A172 (cell line): ENCODE measurements around the gene GIT1. TPM values are rescaled to one million over a fixed set of nuclear protein-coding genes. Genes with fewer than 3 reads are reported as not detected.

Source experiments
- DNase-seq: peaks from one replicate; pipeline ENCODE4 v3.0.0-alpha.2; 2015; ENCODE audit warnings: low spot score
- total RNA-seq: library from RNA; depleted of rRNA; stranded (reverse); fragments of >200 nt; shearing (Covaris generic); gene quantifications from 2 replicates; pipeline ENCODE4 v1.2.3, GENCODE V29; 2014

The GIT1 gene
- total RNA-seq, 1 experiment from 2014 or later: 51.8 TPM

- no peak for DNase-seq
Measured at GRCh38 chr17:29615492-29616299, 26.2 kb upstream of the GIT1 start.

GRCh38 chr17:29615048-29615385, 25.6 kb upstream of the GIT1 start:
- no peak for DNase-seq

GRCh38 chr17:29614349-29615047, 25.1 kb upstream of the GIT1 start:
- no peak for DNase-seq

- no peak for DNase-seq
Measured at GRCh38 chr17:29613856-29614255, 24.4 kb upstream of the GIT1 start.

DNA sequence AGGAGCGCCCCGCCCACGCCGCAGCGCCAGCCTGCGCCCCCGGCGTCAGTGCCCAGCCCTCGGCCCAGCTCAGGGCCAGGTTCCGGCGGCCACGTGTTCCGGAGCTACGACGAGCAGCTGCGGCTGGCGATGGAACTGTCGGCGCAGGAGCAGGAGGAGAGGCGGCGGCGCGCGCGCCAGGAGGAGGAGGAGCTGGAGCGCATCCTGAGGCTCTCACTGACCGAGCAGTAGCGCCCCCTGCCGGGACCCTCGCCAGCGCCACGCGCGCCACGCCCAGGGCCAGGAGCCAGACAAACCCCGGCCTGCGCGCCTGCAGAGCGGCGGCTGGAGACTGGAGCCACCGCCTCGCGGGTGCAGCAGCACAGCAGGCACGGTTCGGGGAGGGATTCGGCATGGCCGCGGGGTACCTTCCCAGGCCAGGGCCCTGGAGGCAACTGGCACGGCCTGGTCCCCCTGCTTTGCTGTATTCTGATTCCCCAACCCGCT, 23.9 kb upstream of the GIT1 start:
- DNase-seq: no peak

- no peak for DNase-seq
Measured at GRCh38 chr17:29612404-29613280, 23.2 kb upstream of the GIT1 start.

DNA sequence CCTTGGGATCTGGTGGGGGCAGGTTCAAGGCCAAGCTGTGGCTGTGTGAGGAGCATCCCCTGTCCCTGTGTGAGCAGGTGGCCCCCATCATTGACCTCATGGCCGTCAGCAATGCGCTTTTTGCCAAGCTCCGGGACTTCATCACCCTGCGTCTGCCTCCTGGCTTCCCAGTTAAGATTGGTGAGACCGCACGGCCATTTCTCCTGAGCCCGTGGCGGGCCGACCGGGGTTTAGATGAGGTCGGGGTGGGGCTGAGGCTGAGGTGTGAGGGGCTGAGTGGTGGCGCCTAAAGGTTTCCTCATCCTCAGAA, 22.6 kb upstream of the GIT1 start:
- DNase-seq: no peak

GRCh38 chr17:29611351-29612093, 22.1 kb upstream of the GIT1 start:
- no peak for DNase-seq

DNA sequence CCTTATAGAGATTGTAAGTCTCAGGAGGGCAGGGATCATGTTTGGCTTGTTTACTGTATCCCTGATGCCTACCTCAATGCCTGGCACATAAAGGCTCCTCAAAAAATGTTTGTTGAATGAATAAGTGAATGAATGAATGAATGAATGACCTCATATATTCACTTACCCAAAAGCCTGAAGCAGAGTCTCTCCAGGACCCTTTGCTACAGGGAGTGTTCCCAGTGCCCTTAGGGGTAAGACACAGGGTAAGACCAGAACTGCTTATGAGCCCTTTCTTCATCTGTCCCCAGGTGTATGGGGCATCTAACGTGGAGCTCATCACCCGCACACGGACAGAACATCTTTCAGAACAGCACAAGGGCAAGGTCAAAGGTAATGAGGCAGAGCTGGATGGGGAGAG, 20.9 kb upstream of the GIT1 start:
- no peak for DNase-seq

DNA sequence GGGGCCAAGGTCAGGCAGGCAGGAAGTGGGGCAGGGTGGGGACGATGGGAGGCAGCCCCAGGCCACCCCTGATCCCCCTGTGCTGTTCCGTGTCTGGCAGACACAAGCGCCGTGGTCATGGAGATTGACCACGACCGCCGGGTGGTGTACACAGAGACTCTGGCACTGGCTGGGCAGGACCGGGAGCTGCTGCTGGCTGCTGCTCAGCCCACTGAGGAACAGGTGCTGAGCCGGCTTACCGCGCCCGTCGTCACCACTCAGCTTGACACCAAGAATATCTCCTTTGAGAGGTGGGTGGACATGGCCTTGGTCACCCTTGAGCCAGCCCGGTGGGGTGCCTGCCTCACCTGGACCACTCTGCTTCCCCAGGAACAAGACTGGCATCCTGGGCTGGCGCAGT, 19.5 kb upstream of the GIT1 start:
- DNase-seq: no peak

DNA sequence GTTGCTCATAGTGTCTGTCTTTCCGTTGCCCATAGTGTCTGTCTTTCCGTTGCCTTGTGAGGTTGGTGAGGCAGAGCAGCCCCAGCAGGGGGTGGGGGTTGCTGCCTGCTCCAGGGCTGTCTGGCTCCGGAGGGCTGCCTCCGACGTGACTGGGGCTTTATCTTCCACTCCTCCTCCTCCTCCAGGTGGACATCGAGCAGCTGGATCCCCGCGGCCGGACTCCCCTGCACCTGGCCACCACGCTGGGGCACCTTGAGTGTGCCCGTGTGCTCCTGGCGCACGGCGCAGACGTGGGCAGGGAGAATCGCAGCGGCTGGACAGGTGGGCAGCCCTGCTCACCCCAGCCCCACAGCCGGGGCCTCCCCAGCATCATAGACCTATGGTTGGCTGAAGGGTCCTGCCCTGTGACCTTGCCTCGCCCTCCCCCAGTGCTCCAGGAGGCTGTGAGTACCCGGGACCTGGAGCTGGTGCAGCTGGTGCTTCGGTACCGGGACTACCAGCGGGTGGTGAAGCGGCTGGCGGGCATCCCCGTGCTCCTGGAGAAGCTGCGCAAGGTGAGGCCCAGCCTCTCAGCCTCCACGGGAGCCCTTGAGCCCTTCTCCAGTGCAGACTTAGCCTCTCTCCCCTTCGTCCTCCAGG, 18.2 kb upstream of the GIT1 start:
- no peak for DNase-seq

- no peak for DNase-seq
Measured at GRCh38 chr17:29603109-29603674, 13.7 kb upstream of the GIT1 start.

DNA sequence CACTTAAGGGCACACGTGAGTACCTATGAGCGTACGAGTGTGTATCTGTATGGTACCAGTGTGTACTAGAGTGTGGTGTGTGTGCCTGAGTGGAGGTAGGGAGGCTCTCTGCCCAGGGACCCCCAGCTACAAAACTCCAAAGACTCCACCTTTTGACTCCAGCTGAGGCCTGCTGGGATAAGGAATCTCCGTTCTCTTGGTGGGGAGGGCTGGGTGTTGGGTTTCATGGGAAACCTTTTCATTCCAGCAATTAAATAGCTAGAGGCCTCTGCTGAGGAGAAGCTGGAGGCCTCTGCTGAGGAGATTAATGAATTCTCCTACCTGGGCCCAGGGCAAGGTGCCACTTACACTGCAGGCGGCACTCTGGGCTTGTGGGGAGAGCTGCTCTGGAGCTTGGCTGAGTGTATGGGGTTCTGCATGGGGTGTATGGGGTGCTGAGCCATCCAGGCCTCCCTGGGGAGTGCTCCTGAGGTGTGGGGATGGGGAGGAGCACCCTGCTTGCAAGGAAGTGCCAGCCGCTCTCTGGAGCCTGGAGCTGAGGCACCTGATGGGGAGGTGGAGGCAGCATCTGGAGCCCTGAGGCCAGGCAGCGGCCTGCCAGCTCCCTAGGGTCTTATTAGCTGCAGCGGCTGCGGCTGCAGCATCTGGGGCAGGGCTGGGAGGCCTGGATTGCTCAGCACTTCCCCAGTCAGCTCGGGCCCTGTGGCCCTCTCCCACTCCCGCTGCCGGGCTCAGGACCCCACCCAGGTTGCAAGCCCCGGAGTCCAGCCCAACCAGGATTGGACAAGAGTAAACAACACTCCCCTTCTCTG, 8.1 kb upstream of the GIT1 start:
- no peak for DNase-seq

GRCh38 chr17:29596811-29597210, 7.4 kb upstream of the GIT1 start:
- no peak for DNase-seq

DNA sequence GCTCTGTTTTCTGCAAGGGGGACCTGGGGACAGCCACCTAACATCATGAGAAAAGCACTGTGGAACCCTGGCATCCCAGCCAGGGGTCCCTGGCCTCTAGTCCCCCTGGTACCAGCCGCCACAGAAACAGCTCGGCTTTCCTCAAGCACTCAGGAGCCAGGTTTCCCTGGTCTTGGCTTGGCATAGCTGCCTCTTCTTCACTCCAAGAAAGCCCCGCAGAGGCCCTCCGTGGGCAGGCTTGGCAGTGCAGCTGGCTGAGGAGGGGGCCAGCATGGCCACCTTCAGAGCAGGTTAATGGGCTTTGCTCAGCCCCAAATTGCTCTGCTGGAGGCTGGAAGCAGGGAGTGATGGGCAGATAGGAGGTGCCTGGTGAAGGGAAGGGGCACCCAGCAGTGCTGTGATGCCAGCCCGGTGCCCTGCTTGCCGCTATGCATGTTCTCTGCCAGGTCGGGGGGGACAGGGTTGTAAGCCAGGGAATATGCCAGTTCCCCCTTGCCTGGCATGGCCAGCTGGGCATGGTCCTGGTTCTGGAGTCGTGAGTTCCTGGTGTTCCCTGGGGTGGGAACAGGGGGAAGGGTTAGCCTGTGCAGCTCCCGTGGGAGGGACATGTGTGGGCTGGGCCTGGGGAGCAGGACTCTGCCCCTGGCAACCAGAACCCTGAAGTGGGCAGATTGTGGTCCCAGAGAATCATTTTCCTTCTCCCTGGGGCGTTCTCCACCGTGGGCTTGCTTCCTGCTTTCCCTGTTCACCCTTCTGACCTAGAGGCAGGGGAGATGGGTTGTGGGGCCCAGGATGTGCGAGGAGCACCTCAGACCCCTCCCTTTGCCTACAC, 6.7 kb upstream of the GIT1 start:
- no peak for DNase-seq

- DNase-seq: no peak
Measured at GRCh38 chr17:29595107-29595942, 5.9 kb upstream of the GIT1 start.

GRCh38 chr17:29594519-29595090, 5.2 kb upstream of the GIT1 start:
- DNase-seq: no peak
